ENCODE data around the gene NFKB2.
A peak's percentile ranks its signal among the peaks of the same experiment; 100 is the strongest.

NFKB2 gene

GRCh38 chr10:102435133-102435497 is 39.6 kb downstream of the NFKB2 start:
- Histone ChIP-seq H3K9me3 (no peaks in the 10 kb centered on the region), H3K4me1 (ENCODE audit: control insufficient read depth in 1 of 2, insufficient read depth in 1 of 2, low read depth in 1 of 2, low read length in 1 of 2) (peaks cover 38 to 39% of the 10 kb centered on the region in 2 experiments), H3K4me3 (ENCODE audit: low read depth in 1 of 2, low read length in 1 of 2) (no peak overlapping the region), H3K27ac (peak overlapping the region; percentile 44), H3K36me3 (no peaks in the 10 kb centered on the region), H3K27me3 (no peaks in the 10 kb centered on the region)
- TF ChIP-seq CTCF (IDR thresholded peaks at IDR 0.05): no peak

- H3K36me3 ChIP-seq: no peaks in the 10 kb centered on the region
- no peaks in the 10 kb centered on the region for H3K27me3 ChIP-seq
- peak overlapping the region; percentile 44 for H3K27ac ChIP-seq
- peaks cover 38 to 39% of the 10 kb centered on the region in 2 experiments for H3K4me1 ChIP-seq (ENCODE audit: control insufficient read depth in 1 of 2, insufficient read depth in 1 of 2, low read depth in 1 of 2, low read length in 1 of 2)
- H3K4me3 ChIP-seq (ENCODE audit: low read depth in 1 of 2, low read length in 1 of 2): no peak overlapping the region
- no peaks in the 10 kb centered on the region for H3K9me3 ChIP-seq
- TF ChIP-seq CTCF (IDR thresholded peaks at IDR 0.05): no peak
These were observed 40.2 kb downstream of the NFKB2 start for GRCh38 chr10:102435529-102436233.

GRCh38 chr10:102436312-102436711 is 40.8 kb downstream of the NFKB2 start:
- no peak overlapping the region for H3K4me3 ChIP-seq (ENCODE audit: low read depth in 1 of 2, low read length in 1 of 2)
- H3K4me1 ChIP-seq (ENCODE audit: control insufficient read depth in 1 of 2, insufficient read depth in 1 of 2, low read depth in 1 of 2, low read length in 1 of 2): peaks cover 38 to 39% of the 10 kb centered on the region in 2 experiments
- no peaks in the 10 kb centered on the region for H3K27me3 ChIP-seq
- H3K36me3 ChIP-seq: no peaks in the 10 kb centered on the region
- no peak overlapping the region for H3K27ac ChIP-seq
- no peaks in the 10 kb centered on the region for H3K9me3 ChIP-seq
- no peak for TF ChIP-seq CTCF (IDR thresholded peaks at IDR 0.05)

GRCh38 chr10:102437515-102437914 is 42.0 kb downstream of the NFKB2 start:
- Histone ChIP-seq H3K36me3 (no peaks in the 10 kb centered on the region), H3K4me1 (ENCODE audit: control insufficient read depth in 1 of 2, insufficient read depth in 1 of 2, low read depth in 1 of 2, low read length in 1 of 2) (peaks cover 28 to 29% of the 10 kb centered on the region in 2 experiments), H3K4me3 (ENCODE audit: low read depth in 1 of 2, low read length in 1 of 2) (no peak overlapping the region), H3K9me3 (no peaks in the 10 kb centered on the region), H3K27me3 (no peaks in the 10 kb centered on the region), H3K27ac (no peak overlapping the region)
- TF ChIP-seq CTCF (IDR thresholded peaks at IDR 0.05): no peak

- Histone ChIP-seq H3K9me3 (no peaks in the 10 kb centered on the region), H3K27ac (no peak overlapping the region), H3K27me3 (no peaks in the 10 kb centered on the region), H3K4me1 (ENCODE audit: control insufficient read depth in 1 of 2, insufficient read depth in 1 of 2, low read depth in 1 of 2, low read length in 1 of 2) (peaks cover 21 to 22% of the 10 kb centered on the region in 2 experiments), H3K36me3 (no peaks in the 10 kb centered on the region), H3K4me3 (ENCODE audit: low read depth in 1 of 2, low read length in 1 of 2) (no peak overlapping the region)
- TF ChIP-seq CTCF (IDR thresholded peaks at IDR 0.05): no peak
These were observed 42.9 kb downstream of the NFKB2 start for GRCh38 chr10:102438374-102438773.

Data from neutrophil (primary cell).